A673 (cell line): ENCODE data around the gene CXCL17.
"Not testable (repeated sequence)": the region's sequence is repeated elsewhere in the genome, so short reads cannot be mapped to it uniquely, and the experiment has no call there.

Experiments
- CTCF ChIP-seq: fragments of 300-800, 200-600 bp; sonication (generic); conservative IDR thresholded peaks from 2 replicates; pipeline ENCODE4 v1.5.1; 2017; ENCODE audit warnings: low read depth, mild to moderate bottlenecking, antibody characterized with exemption, low read length, moderate library complexity, mixed read lengths
- EZH2 ChIP-seq: fragments of 200-600 bp; sonication (generic); IDR thresholded peaks from 2 replicates; pipeline ENCODE4 v1.6.1; 2017; ENCODE audit warnings: borderline replicate concordance, low read depth, mild to moderate bottlenecking, mixed read lengths, antibody characterized with exemption, low read length; ENCODE audit not compliant: poor library complexity, severe bottlenecking

DNA sequence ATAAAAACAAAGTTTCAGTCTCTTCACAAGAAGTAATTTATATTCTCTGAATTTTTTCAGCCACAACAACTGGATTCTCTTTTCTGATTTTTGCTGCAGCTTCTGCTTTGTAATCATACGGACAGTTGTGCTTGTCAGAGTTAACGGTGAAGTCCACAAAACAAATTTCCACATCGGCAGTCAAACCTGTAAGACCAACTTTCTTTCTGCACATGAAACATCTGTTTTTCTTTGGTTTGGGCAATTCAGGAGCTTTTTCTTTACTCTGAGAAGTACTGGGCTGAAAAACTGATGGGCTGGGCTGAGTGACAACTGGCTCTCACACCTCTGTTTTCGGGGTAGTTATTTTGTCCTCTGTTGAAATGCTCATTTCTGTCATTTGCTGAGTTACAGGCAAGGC, 42.3 kb upstream of the CXCL17 start:
- not testable (repeated sequence) for TF ChIP-seq CTCF, EZH2
